Adrenal gland (tissue), 5 donors: ENCODE results near the gene CEP112.

Source experiments
- POLR2A ChIP-seq, 2 donors: fragments of 450-650 bp; IDR thresholded peaks; one replicate each; pipeline ENCODE4 v1.6.1; 2017; ENCODE audit warnings: antibody characterized with exemption in 2 of 2, mild to moderate bottlenecking in 2 of 2, moderate library complexity in 1 of 2
- TF ChIP-seq, protein P1 (sequence below), 6 experiments: fragments of 450-650 bp in 4 of 6; fragments of 200-600 bp in 2 of 6; sonication (generic) in 1 of 6; IDR thresholded peaks; 1 replicate in 5 of 6; 2 replicates in 1 of 6; pipeline versions ENCODE4 v1.5.1 to v1.8.0; 2016 to 2021; ENCODE audit warnings: antibody characterized with exemption in 6 of 6, mild to moderate bottlenecking in 2 of 6, moderate library complexity in 1 of 6
- donor health status: DM: no; HTN: no; CAD: no.

DNA sequence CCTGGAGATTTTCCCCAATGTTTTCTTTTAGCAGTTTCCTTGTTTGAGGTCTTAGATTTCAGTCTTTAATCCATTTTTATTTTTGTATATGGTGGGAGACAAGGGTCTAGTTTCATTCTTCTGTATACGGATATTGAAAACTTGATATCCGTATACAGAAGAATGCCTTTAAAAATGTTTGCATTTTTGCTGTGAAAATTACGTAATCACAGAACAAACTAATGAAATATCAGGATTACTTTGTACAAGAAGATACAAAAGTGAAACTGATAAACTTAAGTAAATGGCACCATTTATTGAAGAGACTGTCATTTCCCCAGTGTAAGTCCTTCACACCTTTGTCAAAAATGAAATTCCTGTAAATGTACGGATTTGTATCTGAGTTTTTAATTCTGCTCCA is 13.3 kb downstream of the CEP112 start:
- TF ChIP-seq, protein P1, sequence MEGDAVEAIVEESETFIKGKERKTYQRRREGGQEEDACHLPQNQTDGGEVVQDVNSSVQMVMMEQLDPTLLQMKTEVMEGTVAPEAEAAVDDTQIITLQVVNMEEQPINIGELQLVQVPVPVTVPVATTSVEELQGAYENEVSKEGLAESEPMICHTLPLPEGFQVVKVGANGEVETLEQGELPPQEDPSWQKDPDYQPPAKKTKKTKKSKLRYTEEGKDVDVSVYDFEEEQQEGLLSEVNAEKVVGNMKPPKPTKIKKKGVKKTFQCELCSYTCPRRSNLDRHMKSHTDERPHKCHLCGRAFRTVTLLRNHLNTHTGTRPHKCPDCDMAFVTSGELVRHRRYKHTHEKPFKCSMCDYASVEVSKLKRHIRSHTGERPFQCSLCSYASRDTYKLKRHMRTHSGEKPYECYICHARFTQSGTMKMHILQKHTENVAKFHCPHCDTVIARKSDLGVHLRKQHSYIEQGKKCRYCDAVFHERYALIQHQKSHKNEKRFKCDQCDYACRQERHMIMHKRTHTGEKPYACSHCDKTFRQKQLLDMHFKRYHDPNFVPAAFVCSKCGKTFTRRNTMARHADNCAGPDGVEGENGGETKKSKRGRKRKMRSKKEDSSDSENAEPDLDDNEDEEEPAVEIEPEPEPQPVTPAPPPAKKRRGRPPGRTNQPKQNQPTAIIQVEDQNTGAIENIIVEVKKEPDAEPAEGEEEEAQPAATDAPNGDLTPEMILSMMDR (IDR thresholded peaks at IDR 0.05): no peak
- TF ChIP-seq POLR2A (IDR thresholded peaks at IDR 0.05): no peak
